Tibial nerve (tissue), 3 donors: ENCODE results near the gene PDE4A.

Source experiments
- POLR2A ChIP-seq, 2 donors: fragments of 450-650 bp; IDR thresholded peaks; one replicate each; pipeline ENCODE4 v1.6.1; 2017; ENCODE audit warnings: antibody characterized with exemption in 2 of 2, mild to moderate bottlenecking in 2 of 2, moderate library complexity in 2 of 2
- TF ChIP-seq, protein P1 (sequence below), 5 experiments: fragments of 200-600 bp in 3 of 5; fragments of 450-650 bp in 2 of 5; sonication (generic) in 3 of 5; IDR thresholded peaks; one replicate each; pipeline ENCODE4 v1.5.1; 2016 to 2019; ENCODE audit warnings: antibody characterized with exemption in 5 of 5, mild to moderate bottlenecking in 3 of 5, moderate library complexity in 2 of 5

GRCh38 chr19:10384580-10384979 lies 35.8 kb upstream of the PDE4A start:
- TF ChIP-seq, protein P1, sequence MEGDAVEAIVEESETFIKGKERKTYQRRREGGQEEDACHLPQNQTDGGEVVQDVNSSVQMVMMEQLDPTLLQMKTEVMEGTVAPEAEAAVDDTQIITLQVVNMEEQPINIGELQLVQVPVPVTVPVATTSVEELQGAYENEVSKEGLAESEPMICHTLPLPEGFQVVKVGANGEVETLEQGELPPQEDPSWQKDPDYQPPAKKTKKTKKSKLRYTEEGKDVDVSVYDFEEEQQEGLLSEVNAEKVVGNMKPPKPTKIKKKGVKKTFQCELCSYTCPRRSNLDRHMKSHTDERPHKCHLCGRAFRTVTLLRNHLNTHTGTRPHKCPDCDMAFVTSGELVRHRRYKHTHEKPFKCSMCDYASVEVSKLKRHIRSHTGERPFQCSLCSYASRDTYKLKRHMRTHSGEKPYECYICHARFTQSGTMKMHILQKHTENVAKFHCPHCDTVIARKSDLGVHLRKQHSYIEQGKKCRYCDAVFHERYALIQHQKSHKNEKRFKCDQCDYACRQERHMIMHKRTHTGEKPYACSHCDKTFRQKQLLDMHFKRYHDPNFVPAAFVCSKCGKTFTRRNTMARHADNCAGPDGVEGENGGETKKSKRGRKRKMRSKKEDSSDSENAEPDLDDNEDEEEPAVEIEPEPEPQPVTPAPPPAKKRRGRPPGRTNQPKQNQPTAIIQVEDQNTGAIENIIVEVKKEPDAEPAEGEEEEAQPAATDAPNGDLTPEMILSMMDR (IDR thresholded peaks at IDR 0.05), result no peak
- no peak for TF ChIP-seq POLR2A (IDR thresholded peaks at IDR 0.05)
